Amygdala (tissue), 56 donors: ENCODE data around the gene MYOC.
A peak's percentile ranks its signal among the peaks of the same experiment; 100 is the strongest.
"Not testable (repeated sequence)": the region's sequence is repeated elsewhere in the genome, so short reads cannot be mapped to it uniquely, and the experiment has no call there.

ENCODE experiments used
- DNase-seq, 56 donors: peaks; one replicate each; lab custom pipeline; 2025; lab: John Stamatoyannopoulos, UW

MYOC gene

DNA sequence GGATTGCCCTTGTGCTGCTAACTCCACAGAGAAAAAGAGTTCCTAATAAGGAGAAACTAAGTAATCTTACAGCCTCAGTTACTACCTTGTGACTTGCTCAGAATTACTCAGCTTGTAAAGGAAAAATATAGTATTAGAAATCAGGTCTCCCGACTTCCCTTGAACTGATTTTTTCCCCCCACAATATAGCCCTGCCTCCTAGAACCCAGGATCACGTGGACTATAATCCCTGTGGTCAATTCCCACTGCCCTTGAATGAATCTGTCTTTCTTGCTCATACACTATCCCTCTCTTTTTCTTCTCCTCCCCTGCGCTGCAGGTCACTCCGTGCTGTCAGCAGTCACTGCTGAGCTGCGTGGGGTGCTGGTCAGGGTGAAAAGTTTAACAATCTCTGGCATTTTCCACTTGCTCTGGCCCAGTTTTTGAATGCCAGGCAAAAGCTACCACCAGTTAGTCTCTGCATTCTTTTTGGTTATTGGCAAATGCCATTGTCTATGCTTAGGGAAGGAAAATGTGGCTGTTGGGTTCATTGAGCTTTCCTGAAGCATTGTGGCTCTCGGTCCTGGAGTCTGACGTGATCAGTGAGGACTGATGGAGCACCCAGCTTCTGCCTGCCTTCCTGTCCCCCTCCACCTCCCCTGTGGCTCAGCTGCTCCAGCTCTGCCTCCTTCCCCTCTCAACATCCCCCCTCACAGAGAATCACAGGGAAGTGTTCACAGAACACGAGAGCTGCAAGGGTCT, 1.9 kb upstream of the MYOC start:
- DNase-seq = no peak

GRCh38 chr1:171653796-171654195, 1.3 kb upstream of the MYOC start:
- DNase-seq = no peak

DNA sequence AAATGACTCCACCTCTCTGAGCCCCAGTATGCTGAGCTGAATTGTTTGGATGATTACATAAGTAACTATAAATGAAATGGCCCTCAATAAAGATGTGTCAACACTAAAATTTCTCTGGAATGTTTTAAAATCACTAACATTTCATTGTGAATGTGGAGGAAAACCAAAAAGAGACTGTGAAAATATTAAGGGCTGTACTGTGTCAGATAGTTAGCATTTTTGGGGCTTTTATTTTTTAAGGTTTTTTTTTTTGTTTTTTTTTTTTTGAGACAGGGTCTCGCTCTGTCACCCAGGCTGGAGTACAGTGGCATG, 6.3 kb downstream of the MYOC start:
- no peak for DNase-seq

DNA sequence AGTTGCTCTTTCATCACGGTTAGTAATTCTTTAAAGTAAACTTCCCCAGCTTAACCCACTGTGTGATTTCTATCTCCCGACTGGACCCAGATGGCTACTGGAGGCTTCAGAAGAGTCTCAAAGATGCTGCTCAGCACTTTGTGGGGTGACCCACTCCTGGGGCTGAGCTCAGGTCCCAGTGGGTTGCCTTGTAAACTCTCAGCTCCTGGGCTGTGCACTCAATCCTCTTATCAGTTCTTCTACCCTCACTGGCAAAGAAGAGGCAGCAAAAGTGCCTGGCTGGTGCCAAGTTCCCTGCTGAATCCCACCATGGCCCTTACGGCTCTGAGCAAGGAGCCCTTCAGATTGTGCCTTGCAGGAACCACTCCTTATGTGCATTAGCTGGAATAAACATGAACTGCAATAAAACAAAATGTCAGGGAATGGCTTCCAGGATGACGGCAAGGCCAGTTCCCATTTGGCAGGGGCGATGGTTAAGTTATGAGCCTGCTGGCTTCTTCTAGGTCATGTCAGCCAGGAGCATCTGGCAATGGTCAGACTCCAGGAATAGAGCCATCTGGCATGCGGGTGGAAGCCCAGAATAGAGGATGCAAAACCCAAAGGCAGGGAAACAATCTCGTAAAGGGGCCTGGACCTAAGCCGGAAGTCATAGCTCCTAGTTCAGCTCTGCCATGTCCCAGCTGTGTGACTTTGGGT, 6.8 kb downstream of the MYOC start:
- DNase-seq = peak in 35 of 56 donors; percentile 3 to 69 (median 17)

- peak in 45 of 56 donors; percentile 2 to 66 (median 30) for DNase-seq
These were observed 7.5 kb downstream of the MYOC start for GRCh38 chr1:171644805-171645483.

- no peak for DNase-seq
These were observed 9.3 kb downstream of the MYOC start for GRCh38 chr1:171643156-171643555.

DNA sequence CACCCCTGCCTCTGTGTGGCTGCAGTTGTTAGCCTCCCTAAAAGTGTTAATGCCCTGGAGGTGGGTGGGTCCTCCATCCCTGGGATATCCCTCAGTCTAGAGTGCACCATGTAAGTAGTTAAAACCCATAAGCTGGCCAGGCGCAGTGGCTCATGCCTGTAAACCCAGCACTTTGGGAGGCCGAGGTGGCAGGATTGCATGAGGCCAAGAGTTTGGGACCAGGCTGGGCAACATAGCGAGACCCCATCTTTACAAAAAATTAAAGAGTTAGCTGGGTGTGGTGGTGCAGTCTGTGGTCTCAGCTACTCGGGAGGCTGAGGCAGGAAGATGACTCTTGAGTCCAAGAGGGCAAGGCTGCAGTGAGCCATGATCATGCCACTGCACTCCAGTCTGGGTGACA, 10.3 kb downstream of the MYOC start:
- DNase-seq = no peak

- no peak for DNase-seq
These were observed 11.2 kb downstream of the MYOC start for GRCh38 chr1:171641076-171641864.

DNA sequence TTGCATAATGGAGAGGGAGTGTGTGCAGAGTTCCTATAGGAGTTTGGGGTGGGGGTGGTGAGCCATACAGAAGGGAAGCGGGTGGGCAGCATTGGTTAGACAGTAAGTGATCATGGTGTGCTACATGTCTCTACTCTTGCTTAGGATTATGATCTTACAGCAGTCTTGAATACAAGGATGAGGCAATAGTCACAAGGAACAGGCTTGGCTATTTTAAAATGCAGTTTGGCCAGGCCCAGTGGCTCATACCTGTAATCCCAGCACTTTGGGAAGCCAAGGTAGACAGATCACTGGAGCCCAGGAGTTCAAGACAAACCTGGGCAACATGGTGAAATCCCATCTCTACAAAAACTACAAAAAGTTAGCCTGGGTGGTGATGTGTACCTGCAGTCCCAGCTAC, 12.3 kb downstream of the MYOC start:
- no peak for DNase-seq

GRCh38 chr1:171637928-171638576, 14.4 kb downstream of the MYOC start:
- no peak for DNase-seq

GRCh38 chr1:171636141-171636540, 16.3 kb downstream of the MYOC start:
- DNase-seq = no peak

- no peak for DNase-seq
These were observed 16.8 kb downstream of the MYOC start for GRCh38 chr1:171635661-171636060.

- no peak for DNase-seq
These were observed 24.3 kb downstream of the MYOC start for GRCh38 chr1:171628225-171628624.

DNA sequence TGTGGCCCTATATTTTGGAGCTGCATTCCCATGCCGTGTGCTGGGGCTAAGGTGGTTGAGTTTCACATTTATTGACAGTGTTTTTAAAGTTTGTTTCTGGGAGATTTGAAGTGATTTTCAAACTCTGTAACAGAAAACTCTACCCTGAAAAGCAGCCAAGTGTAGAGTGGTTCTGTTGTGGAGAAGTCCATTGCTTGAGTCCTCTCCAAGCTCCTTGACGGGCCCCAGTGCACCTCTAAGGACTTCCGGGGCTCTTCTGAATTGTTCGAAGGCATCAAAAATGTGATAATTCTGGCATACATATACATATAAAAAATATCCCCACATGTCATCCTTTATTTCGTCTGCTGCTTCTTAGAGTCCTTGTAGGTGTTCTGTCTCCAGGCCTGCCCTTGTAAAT, 25.5 kb downstream of the MYOC start:
- DNase-seq = no peak

- no peak for DNase-seq
These were observed 27.3 kb downstream of the MYOC start for GRCh38 chr1:171625225-171625624.

DNA sequence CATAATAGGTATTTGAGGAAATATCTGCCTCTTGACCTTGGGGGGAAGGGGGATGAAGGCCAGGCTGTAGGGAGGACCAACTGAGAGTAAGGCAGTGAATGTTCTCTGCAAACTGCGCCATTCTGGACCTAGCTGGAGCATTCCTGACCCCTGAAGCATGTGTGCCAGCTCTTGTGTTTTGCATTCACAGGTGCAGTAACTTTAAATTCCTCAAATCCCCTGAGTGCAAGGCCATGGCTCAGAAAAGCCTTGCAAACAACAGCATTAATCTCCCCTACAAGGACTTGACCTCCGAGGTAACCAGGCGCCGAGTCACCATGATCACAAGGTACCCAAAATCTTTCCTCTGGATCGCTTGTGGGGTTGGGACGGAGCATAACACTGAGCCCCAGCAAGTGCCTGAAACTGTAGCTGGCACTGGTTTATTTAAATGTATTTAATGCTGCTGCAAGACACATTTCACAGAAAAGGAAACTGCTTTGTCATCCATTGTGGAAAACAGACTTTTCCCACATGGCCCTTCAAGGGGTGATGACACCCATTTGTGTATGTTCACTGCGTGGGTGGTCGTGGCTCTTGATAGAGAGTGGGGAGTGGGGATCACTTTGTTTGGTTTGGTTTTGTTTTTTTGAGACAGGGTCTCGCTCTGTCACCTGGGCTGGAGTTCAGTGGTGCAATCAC, 28.7 kb downstream of the MYOC start:
- no peak for DNase-seq

- DNase-seq = no peak
These were observed 30.4 kb downstream of the MYOC start, which contains the start of gene MYOCOS for GRCh38 chr1:171622152-171622462. MYOCOS (plus strand) TSS chr1:171622243; CDS start chr1:171623884, 1,641 bp downstream.

DNA sequence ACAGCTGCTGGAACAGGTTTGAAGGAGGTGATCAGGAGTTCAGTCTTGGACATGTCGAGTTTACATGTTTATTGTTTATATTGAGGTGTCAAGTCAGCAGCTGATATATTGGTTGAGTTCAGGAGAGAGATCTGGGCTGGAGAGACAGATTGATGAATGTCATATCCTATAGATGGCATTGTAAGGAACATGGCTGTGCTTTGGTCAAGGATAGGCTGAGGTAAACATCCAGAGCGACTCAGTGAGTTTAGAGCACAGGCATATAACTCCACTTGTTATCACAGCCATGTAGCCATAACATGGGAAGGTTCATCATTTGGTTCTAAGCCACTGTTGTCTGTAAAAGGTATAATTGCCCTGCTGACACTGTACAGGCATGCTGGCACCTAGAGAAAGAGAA, 35.9 kb downstream of the MYOC start:
- no peak for DNase-seq

- not testable (repeated sequence) for DNase-seq
These were observed 37.2 kb downstream of the MYOC start for GRCh38 chr1:171615122-171615906.
